Measurements from ENCODE around the gene SUN1.

DNA sequence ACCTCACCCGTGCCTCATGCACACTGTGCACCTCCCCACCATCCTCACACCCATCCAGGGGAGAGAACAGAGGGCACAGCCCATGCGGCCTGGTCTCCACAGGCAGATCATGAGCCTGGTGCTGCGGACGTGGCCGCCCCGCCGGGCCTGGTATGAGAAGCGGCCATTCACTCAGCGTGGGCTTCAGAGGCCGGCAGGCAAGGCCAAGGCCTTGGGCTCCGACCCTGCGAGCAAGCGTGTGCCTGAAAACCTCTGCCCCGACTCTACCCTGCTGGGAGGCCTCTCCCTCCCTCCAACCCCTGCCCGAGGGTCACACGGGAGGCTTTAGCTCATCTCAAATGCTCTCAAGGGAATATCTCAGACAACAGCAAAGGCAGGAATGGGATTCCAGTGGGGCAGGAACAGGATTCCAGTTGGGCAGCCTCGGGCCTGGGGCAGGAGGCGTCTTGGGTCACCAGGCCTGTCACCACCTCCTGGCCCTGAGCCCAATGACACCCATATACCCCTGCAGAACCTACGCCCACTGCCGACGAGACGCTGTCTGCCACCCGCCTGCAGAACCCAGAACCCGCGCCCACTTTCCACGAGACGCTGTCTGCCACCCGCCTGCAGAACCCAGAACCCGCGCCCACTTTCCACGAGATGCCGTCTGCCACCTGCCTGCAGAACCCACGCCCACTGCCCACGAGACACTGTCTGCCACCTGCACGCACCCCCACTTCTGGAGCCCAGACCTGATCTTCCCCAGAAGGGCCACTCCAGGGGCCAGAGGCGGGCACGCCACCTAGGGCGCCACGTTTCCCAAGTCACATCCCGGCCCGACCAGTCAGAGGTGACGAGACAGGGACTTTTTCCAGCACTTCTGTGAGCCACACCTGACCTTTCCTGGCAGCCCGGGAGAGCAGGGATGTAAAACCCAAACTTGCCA lies 83.3 kb downstream of the SUN1 start:
- TF ChIP-seq SPI1 (IDR thresholded peaks at IDR 0.05; ENCODE audit: borderline replicate concordance, low read depth, low read length): no peak
- no peak for TF ChIP-seq EZH2 (IDR thresholded peaks at IDR 0.05; ENCODE audit: borderline replicate concordance, low read depth, low read length)
- TF ChIP-seq, protein P1, sequence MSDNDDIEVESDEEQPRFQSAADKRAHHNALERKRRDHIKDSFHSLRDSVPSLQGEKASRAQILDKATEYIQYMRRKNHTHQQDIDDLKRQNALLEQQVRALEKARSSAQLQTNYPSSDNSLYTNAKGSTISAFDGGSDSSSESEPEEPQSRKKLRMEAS (CRISPR knock-in tag; IDR thresholded peaks at IDR 0.05): no peak
- TF ChIP-seq RAD21 (CRISPR knock-in tag; conservative IDR thresholded peaks at IDR 0.05 in 1 of 2, IDR thresholded peaks at IDR 0.05 in 1 of 2): no peak
- TF ChIP-seq, protein P2, sequence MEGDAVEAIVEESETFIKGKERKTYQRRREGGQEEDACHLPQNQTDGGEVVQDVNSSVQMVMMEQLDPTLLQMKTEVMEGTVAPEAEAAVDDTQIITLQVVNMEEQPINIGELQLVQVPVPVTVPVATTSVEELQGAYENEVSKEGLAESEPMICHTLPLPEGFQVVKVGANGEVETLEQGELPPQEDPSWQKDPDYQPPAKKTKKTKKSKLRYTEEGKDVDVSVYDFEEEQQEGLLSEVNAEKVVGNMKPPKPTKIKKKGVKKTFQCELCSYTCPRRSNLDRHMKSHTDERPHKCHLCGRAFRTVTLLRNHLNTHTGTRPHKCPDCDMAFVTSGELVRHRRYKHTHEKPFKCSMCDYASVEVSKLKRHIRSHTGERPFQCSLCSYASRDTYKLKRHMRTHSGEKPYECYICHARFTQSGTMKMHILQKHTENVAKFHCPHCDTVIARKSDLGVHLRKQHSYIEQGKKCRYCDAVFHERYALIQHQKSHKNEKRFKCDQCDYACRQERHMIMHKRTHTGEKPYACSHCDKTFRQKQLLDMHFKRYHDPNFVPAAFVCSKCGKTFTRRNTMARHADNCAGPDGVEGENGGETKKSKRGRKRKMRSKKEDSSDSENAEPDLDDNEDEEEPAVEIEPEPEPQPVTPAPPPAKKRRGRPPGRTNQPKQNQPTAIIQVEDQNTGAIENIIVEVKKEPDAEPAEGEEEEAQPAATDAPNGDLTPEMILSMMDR (IDR thresholded peaks at IDR 0.05 in 2 of 3, conservative IDR thresholded peaks at IDR 0.05 in 1 of 3; ENCODE audit: insufficient read depth in 2 of 3, low read depth in 1 of 3, low read length in 3 of 3): no peak
- TF ChIP-seq RCOR1 (IDR thresholded peaks at IDR 0.05; ENCODE audit: borderline replicate concordance in 1 of 2, low read depth in 2 of 2, low read length in 2 of 2): no peak
- TF ChIP-seq ATF7 (IDR thresholded peaks at IDR 0.05): no peak
- no peak for TF ChIP-seq SRSF1 (IDR thresholded peaks at IDR 0.05; ENCODE audit: low read depth, low read length)
- no peak for TF ChIP-seq ESRRB (CRISPR knock-in tag; IDR thresholded peaks at IDR 0.05; ENCODE audit: borderline replicate concordance)
- TF ChIP-seq, protein P3, sequence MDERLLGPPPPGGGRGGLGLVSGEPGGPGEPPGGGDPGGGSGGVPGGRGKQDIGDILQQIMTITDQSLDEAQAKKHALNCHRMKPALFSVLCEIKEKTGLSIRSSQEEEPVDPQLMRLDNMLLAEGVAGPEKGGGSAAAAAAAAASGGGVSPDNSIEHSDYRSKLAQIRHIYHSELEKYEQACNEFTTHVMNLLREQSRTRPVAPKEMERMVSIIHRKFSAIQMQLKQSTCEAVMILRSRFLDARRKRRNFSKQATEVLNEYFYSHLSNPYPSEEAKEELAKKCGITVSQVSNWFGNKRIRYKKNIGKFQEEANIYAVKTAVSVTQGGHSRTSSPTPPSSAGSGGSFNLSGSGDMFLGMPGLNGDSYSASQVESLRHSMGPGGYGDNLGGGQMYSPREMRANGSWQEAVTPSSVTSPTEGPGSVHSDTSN (CRISPR knock-in tag; IDR thresholded peaks at IDR 0.05; ENCODE audit: low read depth): no peak
- TF ChIP-seq, protein P3 (tag; conservative IDR thresholded peaks at IDR 0.05; ENCODE audit: low read depth): no peak
- no peak for TF ChIP-seq CC2D1A (IDR thresholded peaks at IDR 0.05)
- TF ChIP-seq, protein P4, sequence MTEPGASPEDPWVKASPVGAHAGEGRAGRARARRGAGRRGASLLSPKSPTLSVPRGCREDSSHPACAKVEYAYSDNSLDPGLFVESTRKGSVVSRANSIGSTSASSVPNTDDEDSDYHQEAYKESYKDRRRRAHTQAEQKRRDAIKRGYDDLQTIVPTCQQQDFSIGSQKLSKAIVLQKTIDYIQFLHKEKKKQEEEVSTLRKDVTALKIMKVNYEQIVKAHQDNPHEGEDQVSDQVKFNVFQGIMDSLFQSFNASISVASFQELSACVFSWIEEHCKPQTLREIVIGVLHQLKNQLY (CRISPR knock-in tag; conservative IDR thresholded peaks at IDR 0.05): no peak
- no peak for TF ChIP-seq BRF1 (IDR thresholded peaks at IDR 0.05; ENCODE audit: borderline replicate concordance, extremely low read depth, insufficient read length)
